Activated CD4-positive, alpha-beta T cell treated with anti-CD3 and anti-CD28 coated beads for 48 hours (primary cell): ENCODE data around the gene HHIPL1.
A peak's percentile ranks its signal among the peaks of the same experiment; 100 is the strongest.

Experiments
- DNase-seq: peaks from one replicate; pipeline ENCODE4 v3.0.0-alpha.2; 2020

Gene HHIPL1

DNA sequence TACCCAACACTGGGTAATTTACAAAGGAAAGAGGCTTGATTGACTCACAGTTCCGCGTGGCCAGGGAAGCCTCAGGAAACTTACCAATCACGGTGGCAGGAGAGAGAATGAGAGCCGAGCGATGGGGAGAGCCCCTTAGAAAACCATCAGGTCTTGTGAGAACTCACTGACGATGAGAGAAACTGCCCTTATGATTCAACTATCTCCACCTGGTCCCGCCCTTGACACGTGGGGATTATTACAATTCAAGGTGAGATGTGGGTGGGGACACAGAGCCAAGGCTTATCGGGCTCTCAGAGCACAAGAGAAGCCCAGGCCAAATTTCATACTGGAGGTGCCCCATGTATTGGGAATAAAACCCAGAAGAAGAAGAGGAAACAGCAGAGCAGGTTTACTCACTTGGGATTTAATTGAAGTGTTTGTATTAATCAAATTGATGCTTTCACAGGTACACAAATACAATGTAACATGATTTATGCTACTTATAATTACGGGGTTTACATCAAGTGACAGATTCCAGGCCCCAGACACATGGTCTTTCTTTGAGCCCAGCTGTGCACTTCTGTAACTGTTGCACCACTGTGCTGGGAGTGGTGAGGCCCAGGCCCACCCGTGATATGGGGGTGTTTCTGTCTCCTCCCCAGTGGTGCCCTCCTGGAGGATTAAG lies 32.7 kb upstream of the HHIPL1 start:
- DNase-seq: peak; percentile 36

DNA sequence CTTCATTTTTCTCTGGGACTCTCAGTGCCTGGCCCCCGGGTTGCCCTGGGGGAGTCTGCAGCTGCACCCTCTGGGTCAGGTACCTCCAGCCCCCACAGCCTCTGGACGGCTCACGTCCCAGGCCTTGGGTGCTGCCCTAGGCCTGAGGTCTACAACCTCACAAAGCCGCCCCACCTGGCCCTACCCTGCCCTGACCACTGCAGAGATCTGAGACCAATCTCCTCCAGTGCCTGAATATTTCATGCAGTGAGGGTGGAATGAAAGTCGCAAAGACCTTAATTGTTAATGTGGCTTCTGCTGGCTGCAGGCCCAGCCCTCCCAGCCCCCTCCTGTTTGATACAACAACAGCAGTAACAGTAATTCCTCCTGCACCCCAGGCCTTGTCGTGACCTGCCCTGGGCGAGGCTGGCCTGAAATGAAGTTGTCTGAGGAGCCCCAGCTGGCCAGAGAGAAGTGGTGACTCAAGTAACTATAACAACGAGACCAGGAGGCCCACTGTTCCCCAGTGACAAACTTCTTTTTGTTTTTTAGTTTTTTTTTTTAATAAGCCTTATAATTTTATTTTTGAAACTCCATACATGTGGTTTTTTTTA lies 32.1 kb upstream of the HHIPL1 start:
- no peak for DNase-seq

DNA sequence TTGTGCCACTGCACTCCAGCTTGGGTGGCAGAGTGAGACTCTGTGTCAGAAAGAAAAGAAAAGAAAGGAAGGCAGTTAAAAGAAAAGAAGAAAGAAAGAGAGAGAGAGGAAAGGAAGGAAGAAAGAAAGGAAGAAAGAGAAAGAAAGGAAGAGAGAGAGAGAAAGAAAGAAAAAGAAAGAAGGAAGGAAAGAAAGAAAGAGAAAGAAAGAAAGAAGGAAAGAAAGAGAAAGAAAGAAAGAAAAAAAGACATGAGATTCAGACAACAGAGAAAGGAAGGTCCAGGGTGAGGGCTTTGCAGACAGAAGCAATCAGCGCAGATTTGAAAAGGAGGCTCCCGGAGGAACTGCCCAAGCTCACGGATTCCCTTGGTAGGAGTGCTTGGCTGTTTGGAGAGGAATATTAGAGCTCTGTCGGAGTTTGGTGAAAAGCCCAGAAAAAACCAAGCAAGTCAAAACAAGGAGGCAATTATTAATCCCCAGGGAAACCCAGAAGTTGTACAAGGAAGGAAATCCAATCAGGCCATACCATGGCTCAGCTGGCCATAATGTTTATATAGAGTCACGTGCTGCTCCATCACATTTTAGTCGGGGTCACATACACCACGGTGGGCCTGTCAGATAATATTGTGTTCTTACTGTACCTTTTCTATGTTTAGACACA lies 29.3 kb upstream of the HHIPL1 start:
- DNase-seq: no peak

- no peak for DNase-seq
Observed at GRCh38 chr14:99616832-99617800, 27.8 kb upstream of the HHIPL1 start.

DNA sequence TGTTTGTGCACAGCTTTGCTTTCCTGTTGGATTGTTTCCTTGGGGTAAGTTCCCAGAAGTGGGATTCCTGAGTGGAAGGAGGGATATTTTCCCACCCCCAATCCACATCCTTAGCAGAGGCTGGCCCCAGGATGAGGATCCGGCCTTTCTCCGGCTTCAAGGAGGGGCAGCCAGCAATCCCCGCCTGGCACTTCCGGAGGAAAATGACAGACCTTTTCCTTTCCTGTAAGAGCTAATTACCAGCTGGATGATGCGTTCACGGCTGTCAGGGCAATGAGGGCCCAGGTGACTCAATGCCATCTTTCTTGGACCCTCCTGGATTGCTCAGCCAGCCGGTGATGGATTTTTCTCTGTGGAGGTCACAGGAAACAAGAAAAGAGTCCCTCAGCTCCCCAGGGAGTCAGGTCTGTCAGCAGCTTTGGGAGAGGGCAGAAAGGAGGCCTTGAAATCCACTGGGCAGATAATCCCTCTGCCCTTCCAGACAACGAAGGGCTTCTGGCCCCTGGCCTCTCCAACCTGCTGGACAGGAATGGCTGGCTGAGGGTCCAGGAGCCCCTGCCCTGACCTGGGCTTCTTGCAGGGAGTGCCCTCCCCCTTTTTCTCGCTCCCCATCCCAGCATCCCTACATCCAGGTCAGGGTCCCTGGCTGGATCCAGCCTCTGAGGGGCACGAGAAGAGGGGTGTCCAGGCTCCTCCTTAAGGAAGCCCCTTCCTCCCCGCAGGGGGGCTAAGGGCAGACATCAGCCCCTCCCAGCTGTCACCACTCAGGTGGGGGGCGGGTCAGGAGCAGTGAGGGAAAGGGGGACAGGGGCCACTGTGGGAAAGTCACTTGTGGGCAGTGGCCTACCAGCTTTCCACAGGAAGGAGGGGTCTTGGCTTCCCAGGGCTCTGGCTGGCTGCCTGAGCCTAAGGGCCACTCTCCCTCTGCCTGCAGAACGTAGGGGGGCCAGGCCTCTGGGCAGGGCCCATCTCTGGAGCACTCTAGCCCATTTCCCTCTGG lies 24.8 kb upstream of the HHIPL1 start:
- DNase-seq: peak; percentile 22

DNA sequence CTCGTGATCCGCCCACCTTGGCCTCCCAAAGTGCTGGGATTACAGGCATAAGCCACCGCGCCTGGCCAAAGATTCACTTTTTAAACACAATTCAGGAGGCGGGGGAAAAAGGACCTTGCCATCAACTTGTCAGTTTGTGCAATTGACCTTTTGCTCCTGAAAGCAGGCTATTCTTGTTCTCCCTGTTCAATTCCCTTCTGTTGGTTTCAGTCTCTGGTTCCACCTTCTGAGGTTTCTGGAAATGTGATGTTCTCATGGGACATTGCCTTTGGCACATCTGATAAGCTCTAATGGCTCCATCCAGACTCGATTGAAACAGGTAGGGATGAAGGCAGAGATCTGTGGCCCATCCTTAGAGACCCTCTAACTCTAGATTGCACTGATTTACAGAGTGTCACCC lies 23.0 kb upstream of the HHIPL1 start:
- no peak for DNase-seq

DNA sequence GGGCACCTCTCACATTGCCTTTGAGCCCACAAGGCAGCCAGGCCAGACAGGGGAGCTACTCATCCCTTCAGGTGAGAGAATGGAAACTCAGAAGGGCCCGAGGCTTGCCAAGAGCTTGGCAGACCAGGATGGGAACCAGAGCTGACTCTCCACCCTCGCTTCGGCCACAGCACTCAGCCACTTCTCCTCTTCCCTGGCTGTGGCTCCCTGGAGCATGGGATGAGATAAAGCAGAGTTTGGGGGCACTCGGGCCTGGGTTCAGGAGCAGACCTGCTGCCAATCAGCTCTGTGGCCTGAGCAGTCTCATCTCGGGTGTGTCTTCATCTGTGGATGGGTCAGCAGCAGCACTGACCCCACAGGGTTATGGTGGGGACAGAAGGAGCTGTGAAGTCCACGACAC lies 20.9 kb upstream of the HHIPL1 start:
- DNase-seq: no peak

DNA sequence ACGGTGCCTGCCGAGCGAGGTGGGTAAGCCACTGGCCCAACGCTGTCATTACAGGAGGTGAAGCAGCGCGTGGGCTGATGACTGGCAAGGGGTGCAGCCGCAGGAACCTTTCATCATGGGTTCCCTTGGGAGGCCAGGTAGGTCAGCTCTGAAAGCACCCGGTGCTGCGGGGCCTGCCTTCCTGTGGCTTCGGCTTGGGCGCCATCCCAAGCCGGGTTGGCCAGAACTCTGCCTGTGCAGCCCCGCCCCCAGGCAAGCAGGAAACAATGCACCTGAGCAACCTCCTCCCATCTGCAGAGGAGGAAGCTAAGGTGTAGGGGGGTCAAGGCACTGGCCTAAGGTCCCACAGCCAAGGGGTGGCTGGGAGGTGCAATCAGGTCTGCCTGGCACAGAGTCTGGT lies 20.0 kb upstream of the HHIPL1 start:
- DNase-seq: no peak

- no peak for DNase-seq
Observed at GRCh38 chr14:99625476-99625875, 19.5 kb upstream of the HHIPL1 start.

DNA sequence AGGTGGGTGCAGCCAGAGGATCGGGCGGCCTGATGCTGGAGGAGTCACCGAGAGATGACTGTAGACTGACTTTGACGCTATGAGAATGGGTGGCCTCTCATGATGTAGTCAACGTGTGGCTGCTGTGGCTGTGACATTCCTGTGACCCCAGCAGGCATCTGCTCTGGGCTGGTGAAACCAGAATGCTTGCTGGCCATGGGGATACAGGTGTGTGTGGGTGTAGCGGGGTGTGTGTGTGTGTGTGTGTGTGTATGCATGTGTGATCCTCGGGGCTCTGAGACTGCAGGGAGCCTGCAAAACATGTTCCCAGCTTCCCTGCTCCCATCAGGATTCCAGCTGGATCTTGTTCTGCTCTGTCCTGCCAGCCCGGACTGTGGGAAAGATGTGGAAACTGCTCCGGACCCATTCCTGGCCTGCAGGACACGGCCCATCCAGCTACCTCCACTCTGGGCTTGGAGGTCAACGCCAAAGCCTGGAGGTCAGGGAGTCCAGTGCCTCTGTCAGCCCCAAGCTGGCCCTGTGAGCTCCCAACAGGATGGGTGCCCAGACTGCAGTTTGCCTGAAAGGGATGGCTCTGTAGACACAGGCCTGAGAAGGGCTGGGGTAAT lies 18.8 kb upstream of the HHIPL1 start:
- DNase-seq: no peak

DNA sequence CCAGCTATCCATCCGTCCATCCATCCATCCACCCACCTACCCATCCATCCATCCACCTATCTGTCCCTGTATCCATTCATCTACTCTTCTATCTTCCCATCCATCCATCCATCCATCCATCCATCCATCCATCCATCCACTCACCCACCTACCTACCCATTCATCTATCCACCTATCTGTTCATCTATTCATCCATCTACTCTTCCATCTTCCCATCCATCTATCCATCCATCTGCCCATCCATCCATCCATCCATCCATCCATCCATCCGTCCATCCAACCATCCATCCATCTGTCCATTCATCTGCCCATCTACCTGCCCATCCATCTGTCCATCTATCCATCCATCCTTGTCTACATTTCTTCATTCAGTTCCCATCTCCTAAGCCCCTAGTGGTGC lies 17.8 kb upstream of the HHIPL1 start:
- DNase-seq: no peak

- DNase-seq: peak; percentile 46
Observed at GRCh38 chr14:99627510-99628381, 17.2 kb upstream of the HHIPL1 start.

DNA sequence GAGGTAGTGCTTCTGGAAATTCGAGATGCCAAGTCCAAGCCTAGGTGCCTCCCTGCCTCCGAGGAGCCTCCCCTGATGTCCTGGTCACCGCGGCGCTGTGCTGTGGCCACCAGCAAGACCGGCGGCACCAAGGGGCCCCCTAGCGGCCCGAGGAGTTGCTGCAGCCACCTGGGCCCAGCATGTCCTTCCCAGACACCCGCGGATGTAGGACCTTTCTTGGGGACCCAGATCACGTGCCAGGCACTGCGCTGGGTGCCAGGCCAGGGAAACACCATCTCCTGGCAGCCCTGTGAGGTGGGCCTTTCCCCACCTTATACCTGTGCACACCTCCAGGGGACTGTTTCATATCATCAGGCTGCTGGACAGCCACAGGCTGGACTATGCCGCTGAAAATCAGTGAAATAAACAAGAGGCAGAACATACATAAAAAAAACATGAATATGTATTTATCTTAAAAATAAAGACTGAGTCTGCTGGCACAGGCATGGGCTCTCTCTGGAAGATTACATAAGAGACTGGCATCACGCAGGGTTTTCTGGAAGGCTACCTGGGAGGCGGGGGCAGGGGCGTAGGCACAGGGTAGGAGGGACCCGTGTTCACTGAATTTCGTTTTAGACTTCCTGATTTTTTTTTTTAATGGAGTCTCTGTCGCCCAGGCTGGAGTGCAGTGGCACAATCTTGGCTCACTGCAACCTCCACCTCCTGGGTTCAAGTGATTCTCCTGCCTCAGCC lies 15.9 kb upstream of the HHIPL1 start:
- DNase-seq: peak; percentile 78

DNA sequence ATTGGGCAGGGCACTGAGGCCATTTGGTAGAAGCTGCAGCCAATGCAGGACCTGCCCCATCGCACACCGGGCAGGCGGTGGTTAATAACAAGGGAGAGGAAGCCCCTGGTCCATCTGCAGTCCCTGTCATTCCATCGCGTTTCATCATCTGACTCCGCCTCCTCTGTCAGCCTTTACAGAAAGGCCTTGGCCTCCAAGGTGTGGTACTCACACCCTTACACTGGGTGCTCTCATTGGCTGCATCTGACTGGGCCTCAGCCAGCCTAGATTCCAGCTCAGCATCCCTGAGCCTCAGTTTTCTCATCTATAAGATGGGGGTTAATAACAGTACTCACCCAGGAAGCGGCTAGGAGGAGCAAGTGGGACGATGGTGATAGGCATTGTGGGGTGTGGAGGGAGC lies 14.7 kb upstream of the HHIPL1 start:
- DNase-seq: no peak

DNA sequence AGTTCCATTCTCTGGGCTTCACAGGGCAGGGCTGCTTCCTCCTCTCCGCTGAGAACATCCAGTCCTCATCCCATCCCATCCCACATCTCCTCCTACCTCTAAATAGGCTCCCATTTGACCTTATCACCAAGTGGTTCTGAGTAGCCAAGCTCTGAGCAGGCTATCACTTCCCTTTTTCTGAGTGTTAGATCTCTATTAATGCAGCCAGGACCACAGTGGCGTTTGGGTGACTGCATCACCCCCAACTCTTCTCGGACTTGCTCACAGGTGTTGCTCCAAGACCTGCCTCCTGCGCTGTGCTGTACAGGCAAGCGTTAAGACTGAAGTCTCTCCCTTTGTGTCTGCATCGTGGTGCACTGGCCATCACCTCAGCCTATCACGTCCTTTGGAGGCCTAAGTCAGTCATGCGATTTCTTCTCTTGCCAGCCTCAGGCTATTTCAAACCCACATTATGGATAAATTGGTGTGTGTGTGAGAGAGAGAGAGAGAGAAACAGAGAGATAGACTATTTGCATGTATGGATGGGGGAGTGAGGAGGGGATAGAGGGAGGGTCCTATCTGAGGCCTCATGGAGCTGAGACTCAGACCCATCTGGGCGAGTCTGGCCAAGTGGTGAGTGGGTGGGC lies 12.4 kb upstream of the HHIPL1 start:
- no peak for DNase-seq

- DNase-seq: no peak
Observed at GRCh38 chr14:99633141-99633540, 11.8 kb upstream of the HHIPL1 start.

GRCh38 chr14:99633918-99634317 lies 11.0 kb upstream of the HHIPL1 start:
- no peak for DNase-seq

DNA sequence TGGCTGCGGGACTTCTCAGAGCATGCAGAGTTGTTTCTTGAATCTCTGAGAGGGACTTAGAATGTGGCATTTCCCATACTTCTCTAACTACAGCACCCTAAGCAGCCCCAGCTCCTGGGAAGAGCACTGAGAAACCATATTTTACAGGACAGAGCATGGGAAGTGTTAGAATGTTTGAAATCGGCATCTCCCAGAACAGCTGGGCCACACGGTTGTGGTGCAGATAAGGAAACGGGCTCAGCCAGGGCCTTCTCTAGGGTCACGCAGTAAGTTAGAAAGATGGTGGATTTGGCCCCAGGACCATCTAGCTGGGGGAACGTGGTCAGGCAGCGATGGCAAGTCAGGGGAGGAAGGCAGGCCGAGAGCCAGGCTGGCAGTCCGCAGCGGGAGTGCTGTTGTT lies 10.5 kb upstream of the HHIPL1 start:
- DNase-seq: no peak

DNA sequence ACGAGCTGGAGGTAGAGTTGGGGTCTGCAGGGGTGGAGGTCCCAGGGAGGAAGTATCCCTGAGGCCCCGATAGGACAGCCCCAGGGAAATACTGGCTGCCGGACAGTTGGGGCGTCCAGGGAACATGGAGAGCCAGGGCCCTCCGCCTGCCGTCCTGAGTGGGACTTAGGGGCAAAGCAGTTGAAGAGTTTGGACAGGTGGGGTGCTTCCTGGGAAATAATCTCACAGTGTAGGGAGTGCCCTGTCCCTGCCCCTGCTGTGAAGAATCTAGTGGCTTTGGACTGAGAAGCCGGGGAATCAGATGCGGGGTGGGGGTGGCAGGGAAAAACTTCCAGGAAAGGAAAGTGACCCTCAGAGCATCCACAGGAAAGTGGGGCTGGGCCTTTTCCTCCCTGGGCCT lies 9.8 kb upstream of the HHIPL1 start:
- DNase-seq: no peak
